Lower leg skin (tissue), 4 donors: ENCODE data around the gene MRRF. TPM values are rescaled to one million over a fixed set of nuclear protein-coding genes. Genes with fewer than 3 reads are reported as not detected.

ENCODE experiments used
- DNase-seq, 2 donors: peaks; one replicate each; pipeline ENCODE4 v3.0.0-alpha.2; 2019; ENCODE audit warnings: low spot score in 2 of 2
- H3K4me3 ChIP-seq: fragments of 200-600 bp; sonication (generic); 2 replicates; pipeline ENCODE4 v1.5.1; 2017; ENCODE audit warnings: mild to moderate bottlenecking, low read depth; ENCODE audit not compliant: poor library complexity, severe bottlenecking
- CTCF ChIP-seq, 3 donors: fragments of 450-650 bp; IDR thresholded peaks; one replicate each; pipeline ENCODE4 v1.5.1; 2016; ENCODE audit warnings: antibody characterized with exemption in 3 of 3, mild to moderate bottlenecking in 3 of 3, moderate library complexity in 2 of 3
- POLR2A ChIP-seq, 2 donors: fragments of 450-650 bp; IDR thresholded peaks; one replicate each; pipeline ENCODE4 v1.6.1; 2016 to 2017; ENCODE audit warnings: antibody characterized with exemption in 2 of 2, mild to moderate bottlenecking in 1 of 2, moderate library complexity in 1 of 2
- WGBS, 2 donors: methylation state at CpG; one replicate each; pipeline ENCODE4 v1.1.5; 2018; 5-methylcytosine and 5-hydroxymethylcytosine counted together
- intact Hi-C: fragments of 100-400 bp; cut with DNase I; formaldehyde crosslinking; loops from one replicate; pipeline ENCODE4 v1.15.0; 2023; ENCODE audit warnings: low total_unique reads
- total RNA-seq, 4 donors: library from RNA; depleted of rRNA; stranded (reverse); fragments of >200 nt; gene quantifications; one replicate each; pipeline ENCODE4 v1.1.0, GENCODE V29; 2016

The MRRF gene
- total RNA-seq, 4 donors from 2014 or later: 30.8 to 56.3 (median 39.9) TPM

DNA sequence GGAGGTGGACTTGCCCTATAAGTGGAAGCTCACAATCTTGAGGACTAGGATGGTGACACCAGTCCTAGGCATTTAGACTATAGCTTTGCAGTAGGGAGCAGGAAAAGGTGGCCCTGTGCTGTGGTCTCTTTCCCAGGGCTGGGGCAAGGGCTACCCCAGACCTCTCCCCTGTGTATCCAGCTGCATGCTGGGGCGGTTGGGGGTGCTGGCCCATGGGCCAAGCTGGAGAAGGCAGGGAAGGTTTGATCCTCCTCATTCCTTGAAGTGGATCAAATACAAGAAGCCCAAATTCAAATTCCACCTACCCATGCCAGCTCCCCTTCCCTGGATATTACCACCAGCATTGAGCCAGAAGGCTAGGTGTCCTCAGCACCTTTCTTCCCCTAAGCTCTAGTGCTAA, 104.0 kb downstream of the MRRF start:
- TF ChIP-seq CTCF (IDR thresholded peaks at IDR 0.05) (no peak), POLR2A (IDR thresholded peaks at IDR 0.05) (no peak)
- WGBS, 2 donors: 100% methylated on average over 1 of the region's 1 CpG; no CpG with 5 or more reads in 1 of the 2 donors
- H3K4me3 ChIP-seq: no peak overlapping the region
- no peak for DNase-seq
- intact Hi-C loops: no loop called here

- DNase-seq: no peak
- H3K4me3 ChIP-seq: no peak overlapping the region
- intact Hi-C loops: no loop called here
- WGBS, 2 donors: 71 to 73% methylated on average over 5 of the region's 5 CpGs
- no peak for TF ChIP-seq CTCF (IDR thresholded peaks at IDR 0.05)
- TF ChIP-seq POLR2A (IDR thresholded peaks at IDR 0.05): no peak
These were observed 105.6 kb downstream of the MRRF start for GRCh38 chr9:122370303-122370702.

- WGBS, 2 donors: 9 to 10% methylated on average over 37 of the region's 39 CpGs
- peak in 1 of 2 donors; percentile 89 for DNase-seq
- intact Hi-C loops: no loop called here
- TF ChIP-seq CTCF (IDR thresholded peaks at IDR 0.05): no peak
- peak within 1 kb of the TSS; percentile 9 for H3K4me3 ChIP-seq
These were observed 106.4 kb downstream of the MRRF start, which contains the start of gene PTGS1 for GRCh38 chr9:122370869-122371755. Gene PTGS1, plus strand, starts transcription at chr9:122371024. Its CDS starts 61 bp downstream, at chr9:122371085.

DNA sequence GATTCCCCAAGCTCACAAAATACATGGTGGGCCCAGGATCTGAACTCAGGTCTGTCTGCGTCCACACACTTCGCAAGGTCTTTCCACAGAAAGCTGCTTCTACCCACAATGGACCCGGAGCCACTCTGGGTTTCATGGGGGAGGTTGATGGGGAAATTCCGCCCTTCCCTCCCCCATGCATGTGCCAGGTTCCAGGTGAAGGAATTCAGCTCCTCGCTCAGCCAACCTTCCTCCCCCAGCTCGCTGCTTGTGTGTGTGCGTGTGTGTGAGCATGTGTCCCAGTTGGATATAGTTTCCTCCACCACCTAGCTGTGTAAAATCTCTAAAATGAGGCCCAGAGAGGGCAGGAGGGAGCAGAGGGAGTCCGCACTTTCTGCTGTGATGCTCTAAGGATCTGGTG, 107.2 kb downstream of the MRRF start:
- intact Hi-C loops: no loop called here
- no peak overlapping the region for H3K4me3 ChIP-seq
- TF ChIP-seq POLR2A (IDR thresholded peaks at IDR 0.05) (no peak), CTCF (IDR thresholded peaks at IDR 0.05) (no peak)
- 85 to 90% methylated on average over 8 of the region's 8 CpGs for WGBS, 2 donors
- no peak for DNase-seq

DNA sequence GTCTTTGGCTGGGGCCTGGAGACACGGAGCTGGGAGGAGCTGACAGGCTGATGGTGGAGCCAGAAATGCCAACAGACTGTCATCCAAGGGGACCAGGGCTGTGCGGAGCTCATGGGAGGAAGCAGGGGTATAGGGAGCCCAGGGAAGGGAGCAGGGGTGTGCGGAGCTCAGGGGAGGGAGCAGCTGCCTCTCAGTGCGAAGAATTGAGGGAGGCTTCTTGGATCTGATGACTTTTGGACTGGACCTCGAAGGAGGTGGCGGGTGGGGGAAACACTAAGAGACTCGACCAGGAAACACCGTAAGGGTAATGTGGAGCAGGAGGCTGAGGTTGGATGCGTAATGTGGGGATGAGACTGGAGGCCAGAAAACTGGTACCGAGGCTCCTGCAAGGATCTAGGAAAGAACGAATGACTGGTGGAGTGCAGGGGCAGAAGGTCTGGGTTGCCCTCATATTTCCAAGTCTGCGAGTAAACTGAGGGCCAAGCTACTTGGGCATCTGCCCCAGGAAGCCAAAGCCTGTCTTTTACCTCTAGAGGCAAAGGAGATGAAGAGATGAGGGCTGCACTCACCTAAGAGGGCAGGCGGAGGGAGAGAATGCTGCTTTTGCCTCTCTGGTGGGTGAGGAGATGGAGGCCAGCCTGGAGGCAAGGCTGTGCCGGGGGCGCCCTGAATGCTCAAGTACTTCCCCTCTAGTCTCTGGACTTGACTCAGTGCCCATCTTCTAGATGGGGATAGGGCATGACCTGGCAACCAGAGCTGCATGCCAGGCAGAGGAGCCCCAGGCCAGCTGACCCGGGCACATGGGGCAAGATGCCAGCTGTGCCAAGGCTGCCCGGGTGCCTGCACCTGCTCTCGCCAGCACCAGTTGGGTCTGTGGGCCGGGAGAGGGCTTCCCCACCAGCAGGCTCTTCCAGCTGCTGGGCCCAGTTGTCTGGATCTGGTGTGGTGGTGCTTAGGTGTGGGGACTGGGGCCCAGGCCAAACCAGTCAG, 108.5 kb downstream of the MRRF start:
- TF ChIP-seq CTCF (IDR thresholded peaks at IDR 0.05): no peak
- WGBS, 2 donors: 87 to 88% methylated on average over 17 to 18 of the region's 19 CpGs
- DNase-seq: no peak
- intact Hi-C loops: no loop called here
- no peak overlapping the region for H3K4me3 ChIP-seq
